ENCODE data around the gene SCARB2.

Gene SCARB2

GRCh38 chr4:76127754-76128153 lies 85.9 kb downstream of the SCARB2 start:
- Histone ChIP-seq H3K27me3 (ENCODE audit: control insufficient read depth, insufficient read depth, low read length) (no peaks in the 10 kb centered on the region), H3K9ac (ENCODE audit: low read depth, low read length) (no peak overlapping the region), H3K4me1 (ENCODE audit: control insufficient read depth, insufficient read depth, low read length) (no peaks in the 10 kb centered on the region), H3K9me3 (ENCODE audit: control insufficient read depth, insufficient read depth, low read length) (no peaks in the 10 kb centered on the region), H3K36me3 (ENCODE audit: control insufficient read depth, insufficient read depth, low read length) (no peaks in the 10 kb centered on the region), H3K4me3 (ENCODE audit: low read depth, low read length) (no peak overlapping the region)

DNA sequence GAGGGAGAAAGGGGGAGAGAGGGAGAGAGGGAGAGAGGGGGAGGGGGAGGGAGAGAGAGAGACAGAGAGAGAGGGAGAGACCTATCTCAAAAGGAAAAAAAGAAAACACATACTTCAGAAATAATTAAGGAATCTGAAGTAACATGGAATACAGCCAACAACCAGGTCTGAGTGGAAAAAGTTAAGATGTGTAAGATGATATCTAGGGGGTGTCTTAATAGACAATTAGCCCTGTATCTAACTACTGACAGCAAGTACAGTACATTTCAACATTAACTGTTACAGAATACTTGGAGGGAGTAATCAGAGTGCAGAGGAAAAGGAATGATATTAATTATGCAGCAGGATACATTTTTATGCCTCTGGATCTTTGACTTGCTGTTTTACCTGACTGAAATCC lies 87.8 kb downstream of the SCARB2 start:
- Histone ChIP-seq H3K27me3 (ENCODE audit: control insufficient read depth, insufficient read depth, low read length) (no peaks in the 10 kb centered on the region), H3K36me3 (ENCODE audit: control insufficient read depth, insufficient read depth, low read length) (no peaks in the 10 kb centered on the region), H3K4me1 (ENCODE audit: control insufficient read depth, insufficient read depth, low read length) (no peaks in the 10 kb centered on the region)

GRCh38 chr4:76120199-76120598 lies 93.4 kb downstream of the SCARB2 start:
- Histone ChIP-seq H3K36me3 (ENCODE audit: control insufficient read depth, insufficient read depth, low read length) (peaks cover 11% of the 10 kb centered on the region), H3K4me3 (ENCODE audit: low read depth, low read length) (no peak overlapping the region), H3K9ac (ENCODE audit: low read depth, low read length) (no peak overlapping the region), H3K27me3 (ENCODE audit: control insufficient read depth, insufficient read depth, low read length) (no peaks in the 10 kb centered on the region), H3K9me3 (ENCODE audit: control insufficient read depth, insufficient read depth, low read length) (no peaks in the 10 kb centered on the region), H3K4me1 (ENCODE audit: control insufficient read depth, insufficient read depth, low read length) (no peaks in the 10 kb centered on the region)

More for the DNA sequence above, 87.8 kb downstream of the SCARB2 start:
- H3K9ac ChIP-seq (ENCODE audit: low read depth, low read length): no peak overlapping the region
- H3K4me3 ChIP-seq (ENCODE audit: low read depth, low read length): no peak overlapping the region
- no peaks in the 10 kb centered on the region for H3K9me3 ChIP-seq (ENCODE audit: control insufficient read depth, insufficient read depth, low read length)

- Histone ChIP-seq H3K9me3 (ENCODE audit: control insufficient read depth, insufficient read depth, low read length) (no peaks in the 10 kb centered on the region), H3K4me1 (ENCODE audit: control insufficient read depth, insufficient read depth, low read length) (no peaks in the 10 kb centered on the region), H3K4me3 (ENCODE audit: low read depth, low read length) (no peak overlapping the region), H3K36me3 (ENCODE audit: control insufficient read depth, insufficient read depth, low read length) (peaks cover 15% of the 10 kb centered on the region), H3K9ac (ENCODE audit: low read depth, low read length) (no peak overlapping the region), H3K27me3 (ENCODE audit: control insufficient read depth, insufficient read depth, low read length) (no peaks in the 10 kb centered on the region)
Observed at GRCh38 chr4:76117536-76117935, 96.1 kb downstream of the SCARB2 start.

DNA sequence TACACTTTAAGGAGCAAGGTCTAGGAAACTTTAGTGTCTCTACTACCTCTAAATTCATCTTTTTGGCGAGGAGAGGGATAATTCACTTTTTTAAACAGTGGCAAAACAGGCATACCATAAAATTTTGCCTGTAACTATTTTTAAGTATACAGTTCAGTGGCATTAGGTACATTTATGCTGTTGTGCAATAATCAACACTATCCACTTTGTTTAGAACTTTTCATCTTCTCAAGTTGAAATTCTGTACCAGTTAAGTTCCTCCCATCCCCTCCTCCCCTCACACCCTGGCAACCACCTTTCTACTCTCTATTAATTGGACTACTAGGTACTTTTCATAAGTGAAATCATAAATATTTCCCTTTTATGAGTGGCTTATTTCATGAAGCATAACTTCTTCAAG lies 96.8 kb downstream of the SCARB2 start:
- H3K9me3 ChIP-seq (ENCODE audit: control insufficient read depth, insufficient read depth, low read length): no peaks in the 10 kb centered on the region

More for the DNA sequence above, 96.8 kb downstream of the SCARB2 start:
- H3K4me3 ChIP-seq (ENCODE audit: low read depth, low read length): no peak overlapping the region
- no peaks in the 10 kb centered on the region for H3K27me3 ChIP-seq (ENCODE audit: control insufficient read depth, insufficient read depth, low read length)
- no peaks in the 10 kb centered on the region for H3K4me1 ChIP-seq (ENCODE audit: control insufficient read depth, insufficient read depth, low read length)
- peaks cover 15% of the 10 kb centered on the region for H3K36me3 ChIP-seq (ENCODE audit: control insufficient read depth, insufficient read depth, low read length)
- no peak overlapping the region for H3K9ac ChIP-seq (ENCODE audit: low read depth, low read length)

All from iPS-15b (cell line).